Mesenchymal stem cell (in vitro differentiated cells and primary cell): ENCODE results near the gene CDHR2.
A peak's percentile ranks its signal among the peaks of the same experiment; 100 is the strongest.

ENCODE experiments used
- DNase-seq: peaks from one replicate; pipeline ENCODE4 v3.0.0-alpha.2; 2013
- H2AFZ ChIP-seq: one replicate; pipeline ENCODE4 v1.6.1; 2013; ENCODE audit warnings: low read depth, mild to moderate bottlenecking, control low read depth, inconsistent platforms, low read length, moderate library complexity
- H2AK5ac ChIP-seq: 2 replicates; pipeline ENCODE4 v1.6.1; 2013; ENCODE audit warnings: low read length, moderate library complexity, mild to moderate bottlenecking, inconsistent platforms; ENCODE audit not compliant: severe bottlenecking
- H2BK120ac ChIP-seq: one replicate; pipeline ENCODE4 v1.6.1; 2013; ENCODE audit warnings: low read depth, mild to moderate bottlenecking, inconsistent platforms, low read length, moderate library complexity
- H2BK12ac ChIP-seq, 2 experiments: one replicate each; pipeline ENCODE4 v1.6.1; 2013; ENCODE audit warnings: inconsistent platforms in 2 of 2, low read length in 2 of 2, mild to moderate bottlenecking in 2 of 2, moderate library complexity in 2 of 2, control low read depth in 1 of 2
- H2BK15ac ChIP-seq: one replicate; pipeline ENCODE4 v1.6.1; 2013; ENCODE audit warnings: mild to moderate bottlenecking, low read depth, inconsistent platforms; ENCODE audit not compliant: poor library complexity, severe bottlenecking
- H2BK5ac ChIP-seq: 2 replicates; pipeline ENCODE4 v1.6.1; 2013; ENCODE audit warnings: low read depth, mild to moderate bottlenecking, low read length, control low read depth, inconsistent platforms; ENCODE audit not compliant: poor library complexity, severe bottlenecking
- H3K14ac ChIP-seq, 2 experiments: one replicate each; pipeline ENCODE4 v1.6.1; 2013; ENCODE audit warnings: inconsistent platforms in 2 of 2, low read length in 2 of 2, control low read depth in 1 of 2, mild to moderate bottlenecking in 1 of 2, moderate library complexity in 1 of 2
- H3K18ac ChIP-seq, 2 experiments: one replicate each; pipeline ENCODE4 v1.6.1; 2013; ENCODE audit warnings: inconsistent platforms in 2 of 2, low read length in 2 of 2, control low read depth in 1 of 2, low read depth in 1 of 2, mild to moderate bottlenecking in 1 of 2
- H3K23ac ChIP-seq, 2 experiments: one replicate each; pipeline ENCODE4 v1.6.1; 2013; ENCODE audit warnings: inconsistent platforms in 2 of 2, low read length in 2 of 2, mild to moderate bottlenecking in 2 of 2, moderate library complexity in 2 of 2, control low read depth in 1 of 2
- H3K27ac ChIP-seq: 2 replicates; pipeline ENCODE4 v1.5.1; 2013; ENCODE audit warnings: mild to moderate bottlenecking, moderate library complexity, low read length, control low read depth, inconsistent platforms; ENCODE audit not compliant: poor library complexity, severe bottlenecking
- H3K27me3 ChIP-seq, 2 experiments: 2 replicates each; pipeline versions ENCODE4 v1.6.1 to v1.7.0; 2013; ENCODE audit warnings: low read length in 2 of 2, mild to moderate bottlenecking in 2 of 2, moderate library complexity in 2 of 2, control low read depth in 1 of 2, inconsistent platforms in 1 of 2; ENCODE audit not compliant: control insufficient read depth in 1 of 2, insufficient read depth in 1 of 2
- H3K36me3 ChIP-seq, 2 experiments: 2 replicates each; pipeline versions ENCODE4 v1.6.1 to v1.7.0; 2013; ENCODE audit warnings: low read length in 2 of 2, control low read depth in 1 of 2, inconsistent platforms in 1 of 2, low read depth in 1 of 2, mild to moderate bottlenecking in 1 of 2; ENCODE audit not compliant: insufficient read depth in 2 of 2, control insufficient read depth in 1 of 2
- H3K4ac ChIP-seq, 2 experiments: one replicate each; pipeline ENCODE4 v1.6.1; 2013; ENCODE audit warnings: inconsistent platforms in 2 of 2, low read length in 2 of 2, mild to moderate bottlenecking in 2 of 2, moderate library complexity in 2 of 2, control low read depth in 1 of 2, low read depth in 1 of 2
- H3K4me1 ChIP-seq: 2 replicates; pipeline ENCODE4 v1.6.1; 2013; ENCODE audit warnings: low read depth, low read length, control low read depth; ENCODE audit not compliant: control insufficient read depth, insufficient read depth
- H3K4me2 ChIP-seq: 2 replicates; pipeline ENCODE4 v1.6.1; 2013; ENCODE audit warnings: low read length, mild to moderate bottlenecking, inconsistent platforms; ENCODE audit not compliant: poor library complexity, severe bottlenecking
- H3K4me3 ChIP-seq, 2 experiments: 2 replicates each; pipeline versions ENCODE4 v1.5.1 to v1.7.0; 2013; ENCODE audit warnings: low read length in 2 of 2, mild to moderate bottlenecking in 2 of 2, control low read depth in 1 of 2, low read depth in 1 of 2; ENCODE audit not compliant: insufficient read depth in 1 of 2
- H3K79me1 ChIP-seq: replicated peaks from 2 replicates; pipeline ENCODE4 v1.6.1; 2013; ENCODE audit warnings: mild to moderate bottlenecking, control low read depth, low read length, inconsistent platforms; ENCODE audit not compliant: poor library complexity, severe bottlenecking
- H3K9ac ChIP-seq: 2 replicates; pipeline ENCODE4 v1.7.0; 2013; ENCODE audit warnings: mild to moderate bottlenecking, low read length, moderate library complexity
- H3K9me3 ChIP-seq: 2 replicates; pipeline ENCODE4 v1.7.0; 2013; ENCODE audit warnings: mild to moderate bottlenecking, low read length; ENCODE audit not compliant: control insufficient read depth
- H4K8ac ChIP-seq: one replicate; pipeline ENCODE4 v1.6.1; 2013; ENCODE audit warnings: inconsistent platforms, mild to moderate bottlenecking, low read length, moderate library complexity
- H4K91ac ChIP-seq: one replicate; pipeline ENCODE4 v1.6.1; 2013; ENCODE audit warnings: mild to moderate bottlenecking, low read length, inconsistent platforms
- WGBS: methylation state at CpG from one replicate; pipeline ENCODE4 v1.1.7; 2013; ENCODE audit warnings: mixed read lengths; 5-methylcytosine and 5-hydroxymethylcytosine counted together

CDHR2 gene

DNA sequence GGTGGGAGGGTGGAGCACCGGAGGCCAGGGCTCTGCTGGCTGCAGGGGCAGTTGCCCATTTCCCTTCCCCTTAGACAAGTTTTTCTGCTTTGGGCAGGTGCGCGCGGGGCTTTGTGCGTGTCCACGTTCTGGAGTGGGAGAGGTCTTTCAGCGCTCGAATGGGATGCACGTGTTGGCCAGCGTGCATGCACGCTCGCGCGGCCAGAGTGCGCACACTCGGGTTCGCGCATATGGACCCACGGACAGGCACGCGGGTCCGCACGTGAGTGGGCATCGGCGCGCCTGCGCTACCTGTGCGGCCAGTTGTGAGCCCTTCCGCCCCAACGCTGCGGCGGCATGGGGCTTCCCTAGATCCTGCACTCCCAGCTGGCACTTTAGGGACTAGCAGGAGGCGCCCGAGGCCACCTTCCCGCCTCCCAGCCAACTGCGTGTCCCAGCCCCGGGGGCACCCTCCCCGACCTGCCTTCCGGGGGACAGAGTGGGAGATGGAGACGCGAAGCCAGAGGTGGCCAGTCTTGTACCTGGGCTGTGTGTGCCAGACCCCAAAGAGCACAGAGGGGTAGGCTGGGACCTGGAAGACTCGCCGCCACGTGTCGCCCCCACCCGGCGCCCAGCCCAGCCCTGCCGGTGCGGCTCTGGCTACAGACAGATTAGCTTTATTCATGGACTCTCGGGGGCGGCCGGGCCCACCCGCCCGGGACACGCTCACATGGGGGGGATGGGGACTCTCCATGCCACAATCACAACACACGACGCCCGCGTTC, 70.6 kb downstream of the CDHR2 start:
- Histone ChIP-seq H2BK15ac (peak overlapping the region; percentile 29), H3K18ac (peak overlapping the region; percentile 1 to 71), H3K36me3 (peaks cover 0 to 3% of the 10 kb centered on the region in 2 experiments), H2AFZ (no peak overlapping the region), H2BK12ac (peak overlapping the region; percentile 0 to 47), H2BK120ac (peak overlapping the region; percentile 45), H3K9ac (no peak overlapping the region), H3K9me3 (no peaks in the 10 kb centered on the region), H3K27ac (no peak overlapping the region), H3K23ac (peak overlapping the region; percentile 1 to 99), H3K4ac (no peak overlapping the region), H3K27me3 (peaks cover 33 to 37% of the 10 kb centered on the region in 2 experiments), H3K79me1 (no peaks in the 10 kb centered on the region), H3K4me1 (peaks cover 46% of the 10 kb centered on the region), H3K4me2 (no peak overlapping the region), H3K4me3 (peak overlapping the region in 1 of 2 experiments; percentile 59), H4K91ac (peak overlapping the region; percentile 83), H4K8ac (no peak overlapping the region), H3K14ac (no peak overlapping the region), H2AK5ac (no peak overlapping the region), H2BK5ac (no peak overlapping the region)
- no peak for DNase-seq
- WGBS, result 19% methylated on average over 50 of the region's 59 CpGs

DNA sequence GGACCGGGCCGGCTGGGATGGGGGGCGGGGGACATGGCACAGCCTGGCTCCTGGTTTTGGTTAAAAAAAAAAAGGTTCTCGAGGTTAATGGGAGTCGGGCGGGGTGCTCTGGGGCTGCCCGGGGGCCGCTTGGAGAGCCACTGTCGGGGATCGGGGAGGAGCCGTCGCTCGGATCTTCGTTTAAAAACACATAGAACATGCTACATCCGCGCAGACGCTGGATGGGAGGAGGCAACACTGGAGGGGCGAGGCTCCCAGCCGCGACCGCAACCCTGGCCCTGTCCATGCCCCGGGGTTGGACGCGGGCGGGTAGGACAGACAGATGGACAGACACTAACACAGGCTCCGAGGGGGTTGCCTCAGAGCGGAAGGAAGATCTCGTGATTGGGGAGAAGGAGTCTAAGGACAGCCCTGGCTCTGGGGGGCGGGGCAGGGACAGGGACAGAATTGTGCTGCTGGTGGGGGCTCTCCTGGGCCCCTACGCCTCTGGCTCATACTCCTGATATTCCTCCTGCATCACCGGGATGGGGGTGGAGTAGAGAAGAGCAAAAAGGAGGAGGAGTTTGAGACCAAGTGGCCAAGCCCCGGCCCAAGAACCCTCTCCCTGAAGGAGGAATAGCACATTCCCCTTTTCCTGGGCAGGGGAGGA, 71.3 kb downstream of the CDHR2 start:
- H3K9ac ChIP-seq, result no peak overlapping the region
- no peaks in the 10 kb centered on the region for H3K9me3 ChIP-seq
- peak overlapping the region; percentile 32 for H3K4me2 ChIP-seq
- no peak overlapping the region for H3K27ac ChIP-seq
- peaks cover 33 to 44% of the 10 kb centered on the region in 2 experiments for H3K27me3 ChIP-seq
- no peak overlapping the region for H2BK5ac ChIP-seq
- H3K79me1 ChIP-seq, result no peaks in the 10 kb centered on the region
- peak overlapping the region in 1 of 2 experiments; percentile 59 for H3K4me3 ChIP-seq
- H2BK120ac ChIP-seq, result peak overlapping the region; percentile 45
- peak overlapping the region; percentile 33 for H2BK15ac ChIP-seq
- peak overlapping the region; percentile 90 for H4K91ac ChIP-seq
- peak overlapping the region; percentile 29 for H2AFZ ChIP-seq
- H3K36me3 ChIP-seq, result peaks cover 0 to 3% of the 10 kb centered on the region in 2 experiments
- peak overlapping the region; percentile 16 for H2AK5ac ChIP-seq
- peak; percentile 84 for DNase-seq
- peaks cover 44% of the 10 kb centered on the region for H3K4me1 ChIP-seq
- 20% methylated on average over 22 of the region's 32 CpGs for WGBS
- no peak overlapping the region for H3K23ac ChIP-seq
- peak overlapping the region; percentile 75 to 95 for H2BK12ac ChIP-seq
- no peak overlapping the region for H4K8ac ChIP-seq
- H3K14ac ChIP-seq, result no peak overlapping the region
- H3K4ac ChIP-seq, result peak overlapping the region; percentile 47 to 56
- peak overlapping the region; percentile 40 to 85 for H3K18ac ChIP-seq

DNA sequence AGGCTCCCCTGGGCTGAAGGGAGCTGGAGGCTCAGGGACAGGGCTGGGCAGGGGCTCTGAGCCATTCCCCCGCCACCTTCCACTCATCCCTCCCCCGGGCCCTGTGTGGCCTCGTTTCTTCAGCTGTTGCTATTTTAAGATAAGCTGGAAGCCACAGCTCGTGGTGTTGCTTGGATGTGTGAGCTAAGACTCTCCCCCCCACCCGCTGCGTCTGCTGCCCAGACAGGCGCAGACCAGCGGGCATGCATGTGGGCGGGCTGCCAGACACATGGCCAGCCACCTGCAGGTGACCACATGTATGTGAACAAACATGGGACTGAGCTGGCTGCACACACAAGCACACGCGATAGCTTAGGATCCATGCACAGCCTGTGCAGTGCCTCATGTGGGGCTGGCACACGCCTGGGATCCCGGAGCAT, 72.5 kb downstream of the CDHR2 start:
- Histone ChIP-seq H3K14ac (peak overlapping the region in 1 of 2 experiments; percentile 66), H3K4me2 (no peak overlapping the region), H3K4ac (peak overlapping the region in 1 of 2 experiments; percentile 47), H3K9ac (no peak overlapping the region), H2BK12ac (peak overlapping the region; percentile 37 to 75), H3K9me3 (no peaks in the 10 kb centered on the region), H3K27ac (no peak overlapping the region), H4K91ac (peak overlapping the region; percentile 65), H2AFZ (no peak overlapping the region), H3K18ac (peak overlapping the region; percentile 10 to 73), H2BK120ac (no peak overlapping the region), H2AK5ac (no peak overlapping the region), H3K27me3 (peaks cover 36 to 50% of the 10 kb centered on the region in 2 experiments), H4K8ac (no peak overlapping the region), H2BK15ac (no peak overlapping the region), H3K23ac (no peak overlapping the region), H3K79me1 (no peaks in the 10 kb centered on the region), H3K4me3 (no peak overlapping the region), H3K4me1 (peaks cover 35% of the 10 kb centered on the region), H2BK5ac (no peak overlapping the region), H3K36me3 (peaks cover 0 to 3% of the 10 kb centered on the region in 2 experiments)
- peak; percentile 45 for DNase-seq
- WGBS, result 75% methylated on average over 11 of the region's 13 CpGs

GRCh38 chr5:176624142-176624541, 75.0 kb downstream of the CDHR2 start:
- H4K8ac ChIP-seq, result no peak overlapping the region
- no peaks in the 10 kb centered on the region for H3K9me3 ChIP-seq
- H4K91ac ChIP-seq, result no peak overlapping the region
- DNase-seq, result no peak
- H2BK15ac ChIP-seq, result no peak overlapping the region
- no peak overlapping the region for H2AFZ ChIP-seq
- peaks cover 47 to 53% of the 10 kb centered on the region in 2 experiments for H3K27me3 ChIP-seq
- no peak overlapping the region for H3K9ac ChIP-seq
- WGBS, result 84% methylated on average over 4 of the region's 4 CpGs
- H2BK5ac ChIP-seq, result no peak overlapping the region
- H3K4me1 ChIP-seq, result peaks cover 38% of the 10 kb centered on the region
- H3K36me3 ChIP-seq, result no peaks in the 10 kb centered on the region
- H3K79me1 ChIP-seq, result no peaks in the 10 kb centered on the region
- H3K4me2 ChIP-seq, result no peak overlapping the region
- no peak overlapping the region for H2BK120ac ChIP-seq
- H2AK5ac ChIP-seq, result no peak overlapping the region
- H3K4ac ChIP-seq, result no peak overlapping the region
- no peak overlapping the region for H3K4me3 ChIP-seq
- H2BK12ac ChIP-seq, result no peak overlapping the region
- no peak overlapping the region for H3K27ac ChIP-seq
- no peak overlapping the region for H3K14ac ChIP-seq
- H3K23ac ChIP-seq, result no peak overlapping the region
- no peak overlapping the region for H3K18ac ChIP-seq
